GM10248 (cell line): ENCODE results near the gene MAP3K5.

ENCODE experiments used
- CTCF ChIA-PET: fragments of 300-600 bp; sonication (Branson Sonifier 250); formaldehyde crosslinking; extraction: SDS; loops from one replicate; lab custom pipeline; 2021; ENCODE audit warnings: antibody characterized with exemption; lab: Yijun Ruan, JAX
- POLR2A ChIA-PET: fragments of 350-650 bp; sonication (Branson Sonifier 250); formaldehyde crosslinking; extraction: SDS; loops from one replicate; lab custom pipeline; 2020; ENCODE audit warnings: antibody characterized with exemption; lab: Yijun Ruan, JAX
- DNase-seq: peaks from one replicate; pipeline ENCODE4 v3.0.0; 2012; ENCODE audit errors: extremely low spot score
- TF ChIP-seq, protein P1 (sequence below): IDR thresholded peaks from 2 replicates; pipeline ENCODE4 v1.5.1; 2012; ENCODE audit warnings: mild to moderate bottlenecking, low read depth; ENCODE audit errors: extremely low read depth, missing control alignments, control extremely low read depth

MAP3K5 gene

DNA sequence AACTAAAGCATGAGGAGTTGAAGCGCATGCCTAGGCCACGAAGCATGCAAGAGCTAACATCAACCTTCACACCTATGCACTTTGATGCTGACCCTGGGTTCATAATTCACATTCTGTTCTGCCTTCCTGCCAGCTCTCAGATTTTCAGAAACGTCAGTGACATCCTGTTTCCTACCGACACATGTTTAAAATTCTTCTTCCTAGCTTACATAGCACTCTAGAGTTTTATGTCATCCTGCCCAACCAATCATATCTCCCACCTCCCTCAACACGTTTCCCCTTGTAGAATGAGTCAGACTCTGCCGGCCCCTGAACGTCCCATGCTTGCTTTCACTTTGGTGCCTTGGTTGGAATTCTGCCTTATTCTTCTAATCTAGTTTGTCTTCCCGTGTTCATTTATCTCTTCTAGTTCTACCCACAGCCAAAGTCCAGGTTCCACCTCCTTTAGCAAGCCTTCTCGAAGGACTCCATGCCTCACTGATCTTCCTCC, 144.9 kb downstream of the MAP3K5 start:
- CTCF ChIA-PET, result interaction anchor here (0.7 to 19.0 kb wide), 4 partner anchors 12 to 141 kb away, joined by 3 to 348 read pairs (median 6); partner anchors contain the start of gene MAP3K5
- POLR2A ChIA-PET, result no interaction called here
- TF ChIP-seq, protein P1, sequence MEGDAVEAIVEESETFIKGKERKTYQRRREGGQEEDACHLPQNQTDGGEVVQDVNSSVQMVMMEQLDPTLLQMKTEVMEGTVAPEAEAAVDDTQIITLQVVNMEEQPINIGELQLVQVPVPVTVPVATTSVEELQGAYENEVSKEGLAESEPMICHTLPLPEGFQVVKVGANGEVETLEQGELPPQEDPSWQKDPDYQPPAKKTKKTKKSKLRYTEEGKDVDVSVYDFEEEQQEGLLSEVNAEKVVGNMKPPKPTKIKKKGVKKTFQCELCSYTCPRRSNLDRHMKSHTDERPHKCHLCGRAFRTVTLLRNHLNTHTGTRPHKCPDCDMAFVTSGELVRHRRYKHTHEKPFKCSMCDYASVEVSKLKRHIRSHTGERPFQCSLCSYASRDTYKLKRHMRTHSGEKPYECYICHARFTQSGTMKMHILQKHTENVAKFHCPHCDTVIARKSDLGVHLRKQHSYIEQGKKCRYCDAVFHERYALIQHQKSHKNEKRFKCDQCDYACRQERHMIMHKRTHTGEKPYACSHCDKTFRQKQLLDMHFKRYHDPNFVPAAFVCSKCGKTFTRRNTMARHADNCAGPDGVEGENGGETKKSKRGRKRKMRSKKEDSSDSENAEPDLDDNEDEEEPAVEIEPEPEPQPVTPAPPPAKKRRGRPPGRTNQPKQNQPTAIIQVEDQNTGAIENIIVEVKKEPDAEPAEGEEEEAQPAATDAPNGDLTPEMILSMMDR, result no peak
- DNase-seq, result peak; percentile 35

DNA sequence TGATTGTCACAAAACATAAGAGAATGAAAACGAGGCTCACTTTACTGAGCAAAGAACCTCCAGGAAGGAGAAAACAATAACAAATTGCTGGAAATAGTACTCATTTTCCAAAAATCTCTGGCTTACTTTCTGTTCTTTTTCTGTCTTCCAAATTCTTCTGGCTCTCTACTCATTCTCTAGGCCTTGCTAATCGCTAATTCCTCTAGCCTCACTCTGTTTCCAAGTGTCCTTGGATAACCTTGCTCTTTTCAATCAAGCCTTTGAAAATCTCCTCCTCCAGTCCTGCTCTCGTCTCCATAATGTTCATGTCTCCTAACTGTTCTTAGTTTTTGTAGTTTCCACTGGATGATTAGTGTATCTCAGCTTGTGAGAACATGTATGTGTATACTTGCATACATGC, 145.9 kb downstream of the MAP3K5 start:
- DNase-seq, result no peak
- CTCF ChIA-PET, result interaction anchor here (0.6 to 19.0 kb wide), 6 partner anchors 20 to 982 kb away, joined by 3 to 348 read pairs (median 22); partner anchors contain the start of gene MAP3K5
- TF ChIP-seq, protein P1, result no peak

DNA sequence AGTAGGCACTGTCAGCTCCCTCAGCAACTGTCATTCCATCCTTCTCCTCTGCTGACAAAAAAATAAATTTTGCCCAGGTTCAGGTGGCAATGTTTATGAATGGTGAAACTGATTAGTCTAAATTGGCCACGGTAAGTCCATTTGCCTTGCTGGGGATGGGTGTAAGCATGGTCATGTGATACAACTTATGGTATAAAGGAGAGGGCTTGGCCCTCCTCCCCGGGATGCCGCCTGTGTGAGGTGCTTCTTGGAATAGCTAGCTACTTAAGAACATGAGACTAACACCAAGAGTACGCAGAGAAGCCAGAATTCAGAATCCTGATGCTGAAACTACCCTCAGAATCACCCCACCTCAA, 147.7 kb downstream of the MAP3K5 start:
- CTCF ChIA-PET, result interaction anchor here (0.7 to 19.0 kb wide), 84 partner anchors 10 to 938 kb away, joined by 3 to 348 read pairs (median 6); partner anchors contain the start of genes MAP3K5, PEX7 and SLC35D3
- POLR2A ChIA-PET, result interaction anchor here (0.5 to 2.0 kb wide), 2 partner anchors 13 to 148 kb away, joined by 4 to 13 read pairs; partner anchors contain the start of gene MAP3K5
- no peak for DNase-seq

More for the DNA sequence above, 145.9 kb downstream of the MAP3K5 start:
- POLR2A ChIA-PET, result no interaction called here

GRCh38 chr6:136643850-136644596, 148.3 kb downstream of the MAP3K5 start:
- peak; percentile 56 for DNase-seq
- ChIA-PET POLR2A (interaction anchor here (0.5 to 2.0 kb wide), 3 partner anchors 12 to 196 kb away, joined by 4 to 13 read pairs (median 5); partner anchors contain the start of gene MAP3K5), CTCF (interaction anchor here (0.7 to 19.0 kb wide), 85 partner anchors 10 to 939 kb away, joined by 3 to 348 read pairs (median 5); partner anchors contain the start of genes MAP3K5, PEX7 and SLC35D3)
- TF ChIP-seq, protein P1, result peak; percentile 80

More for the DNA sequence above, 147.7 kb downstream of the MAP3K5 start:
- TF ChIP-seq, protein P1, result no peak

GRCh38 chr6:136641873-136642465, 150.3 kb downstream of the MAP3K5 start:
- POLR2A ChIA-PET, result no interaction called here
- CTCF ChIA-PET, result interaction anchor here (0.8 to 19.0 kb wide), 9 partner anchors 9 to 146 kb away, joined by 3 to 348 read pairs (median 5); partner anchors contain the start of gene MAP3K5

More at GRCh38 chr6:136641873-136642465, 150.3 kb downstream of the MAP3K5 start:
- no peak for DNase-seq
- TF ChIP-seq, protein P1, result no peak
